ENCODE measurements around the gene UBAP2. TPM values are rescaled to one million over a fixed set of nuclear protein-coding genes. Genes with fewer than 3 reads are reported as not detected.

Gene UBAP2
- polyA plus RNA-seq, 4 donors = 25.3 to 45.7 (median 38.9) TPM

GRCh38 chr9:33881635-33882034 is 167.1 kb downstream of the UBAP2 start:
- DNase-seq (ENCODE audit: low read depth in 4 of 4, low spot score in 3 of 4) = no peak

GRCh38 chr9:33880211-33881089 is 168.2 kb downstream of the UBAP2 start:
- no peak for DNase-seq (ENCODE audit: low read depth in 4 of 4, low spot score in 3 of 4)

GRCh38 chr9:33878691-33879366 is 169.9 kb downstream of the UBAP2 start:
- DNase-seq (ENCODE audit: low read depth in 4 of 4, low spot score in 3 of 4) = no peak

- no peak for DNase-seq (ENCODE audit: low read depth in 4 of 4, low spot score in 3 of 4)
Measured at GRCh38 chr9:33877727-33878489, 170.8 kb downstream of the UBAP2 start.

Other genes with a start within 250 kb of the UBAP2 start
- 10 to 100 TPM; 58.5 to 74.0 (median 64.9) TPM for gene UBE2R2, start 231.7 kb downstream of the UBAP2 start, polyA plus RNA-seq (ENCODE audit: insufficient read length in 4 of 4)
- 10 to 100 TPM; 60.5 to 66.2 (median 63.3) TPM for gene DCAF12, start 77.8 kb upstream of the UBAP2 start, polyA plus RNA-seq (ENCODE audit: insufficient read length in 4 of 4)
- 10 to 100 TPM; 48.9 to 62.0 (median 58.6) TPM for gene UBAP1, start 130.2 kb upstream of the UBAP2 start, polyA plus RNA-seq (ENCODE audit: insufficient read length in 4 of 4)

All from left renal pelvis (tissue), 4 donors.